Measurements from ENCODE around the gene TMEM272.

Gene TMEM272

GRCh38 chr13:51882570-51883225 lies 37.7 kb upstream of the TMEM272 start:
- TF ChIP-seq GABPA (IDR thresholded peaks at IDR 0.05; ENCODE audit: low read depth) (no peak), REST (IDR thresholded peaks at IDR 0.05; ENCODE audit: insufficient replicate concordance, low read depth) (no peak), POLR2AphosphoS5 (IDR thresholded peaks at IDR 0.05; ENCODE audit: low read depth) (no peak), CTCF (IDR thresholded peaks at IDR 0.05; ENCODE audit: insufficient read depth, low read length) (no peak), SPI1 (IDR thresholded peaks at IDR 0.05; ENCODE audit: borderline replicate concordance, low read depth) (no peak)
- Histone ChIP-seq H3K27ac (replicated peaks) (no peak overlapping the region), H3K27me3 (ENCODE audit: insufficient read depth, poor library complexity, severe bottlenecking) (no peaks in the 10 kb centered on the region), H3K4me3 (replicated peaks; ENCODE audit: insufficient read depth, low read length) (no peak overlapping the region)
- no peak for DNase-seq (ENCODE audit: low read depth in 1 of 2, low spot score in 1 of 2)

- no peaks in the 10 kb centered on the region for H3K27me3 ChIP-seq (ENCODE audit: insufficient read depth, poor library complexity, severe bottlenecking)
- H3K4me3 ChIP-seq (replicated peaks; ENCODE audit: insufficient read depth, low read length), result no peak overlapping the region
- no peak for TF ChIP-seq POLR2AphosphoS5 (IDR thresholded peaks at IDR 0.05; ENCODE audit: low read depth)
- no peak for TF ChIP-seq GABPA (IDR thresholded peaks at IDR 0.05; ENCODE audit: low read depth)
- peak; percentile 66 for TF ChIP-seq SPI1 (IDR thresholded peaks at IDR 0.05; ENCODE audit: borderline replicate concordance, low read depth)
- no peak for TF ChIP-seq CTCF (IDR thresholded peaks at IDR 0.05; ENCODE audit: insufficient read depth, low read length)
- peak in 1 of 2 experiments; percentile 30 for DNase-seq (ENCODE audit: low read depth in 1 of 2, low spot score in 1 of 2)
- no peak overlapping the region for H3K27ac ChIP-seq (replicated peaks)
Measured at GRCh38 chr13:51881296-51881695, 36.3 kb upstream of the TMEM272 start.

DNA sequence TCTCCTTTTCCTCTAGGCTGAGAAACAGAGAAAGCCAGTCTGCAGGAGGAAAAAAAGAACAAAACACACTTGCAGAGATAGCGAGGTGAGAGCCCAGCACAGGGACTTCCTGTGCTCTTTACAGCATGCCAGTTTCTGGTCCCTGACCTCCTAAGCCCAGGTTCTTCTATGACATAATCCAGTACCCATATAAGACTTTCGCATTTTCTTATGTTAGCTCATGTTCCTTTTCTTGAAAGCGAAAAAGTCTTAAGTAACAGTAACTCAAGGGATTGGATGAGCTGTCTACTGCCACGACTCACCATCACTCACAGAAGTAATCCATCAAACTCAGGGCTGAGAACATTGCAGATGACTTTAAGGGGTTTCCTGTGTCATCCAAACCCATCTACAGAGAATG lies 34.2 kb upstream of the TMEM272 start:
- TF ChIP-seq SPI1 (IDR thresholded peaks at IDR 0.05; ENCODE audit: borderline replicate concordance, low read depth) (no peak), CTCF (IDR thresholded peaks at IDR 0.05; ENCODE audit: insufficient read depth, low read length) (no peak), REST (IDR thresholded peaks at IDR 0.05; ENCODE audit: insufficient replicate concordance, low read depth) (no peak), GABPA (IDR thresholded peaks at IDR 0.05; ENCODE audit: low read depth) (no peak), POLR2AphosphoS5 (IDR thresholded peaks at IDR 0.05; ENCODE audit: low read depth) (no peak)
- Histone ChIP-seq H3K4me3 (replicated peaks; ENCODE audit: insufficient read depth, low read length) (no peak overlapping the region), H3K27me3 (ENCODE audit: insufficient read depth, poor library complexity, severe bottlenecking) (no peaks in the 10 kb centered on the region), H3K27ac (replicated peaks) (no peak overlapping the region)
- DNase-seq (ENCODE audit: low read depth in 1 of 2, low spot score in 1 of 2), result no peak

DNA sequence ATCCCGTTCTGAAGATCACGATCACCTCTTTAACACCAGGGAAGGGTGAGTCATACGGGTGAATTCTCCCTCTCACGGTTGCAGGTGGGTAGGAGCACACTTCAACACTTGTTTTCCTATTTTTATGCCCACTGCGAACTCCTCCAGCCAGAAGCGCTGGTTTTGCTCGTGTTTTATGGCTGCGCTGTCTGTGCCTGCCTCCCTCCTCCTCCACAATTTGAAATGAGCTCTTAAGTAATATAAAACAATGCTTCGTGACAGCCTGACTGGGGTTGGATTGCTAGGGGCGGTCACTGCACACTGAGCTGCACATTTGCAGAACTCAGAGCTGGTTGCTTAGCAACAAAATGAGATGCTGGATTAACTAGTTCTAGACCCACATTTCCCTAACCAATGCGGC lies 29.7 kb upstream of the TMEM272 start:
- DNase-seq (ENCODE audit: low read depth in 1 of 2, low spot score in 1 of 2), result no peak
- H3K27me3 ChIP-seq (ENCODE audit: insufficient read depth, poor library complexity, severe bottlenecking), result no peaks in the 10 kb centered on the region
- no peak for TF ChIP-seq POLR2AphosphoS5 (IDR thresholded peaks at IDR 0.05; ENCODE audit: low read depth)
- TF ChIP-seq SPI1 (IDR thresholded peaks at IDR 0.05; ENCODE audit: borderline replicate concordance, low read depth), result no peak
- no peak for TF ChIP-seq GABPA (IDR thresholded peaks at IDR 0.05; ENCODE audit: low read depth)
- TF ChIP-seq REST (IDR thresholded peaks at IDR 0.05; ENCODE audit: insufficient replicate concordance, low read depth), result no peak
- no peak for TF ChIP-seq CTCF (IDR thresholded peaks at IDR 0.05; ENCODE audit: insufficient read depth, low read length)
- H3K4me3 ChIP-seq (replicated peaks; ENCODE audit: insufficient read depth, low read length), result no peak overlapping the region
- no peak overlapping the region for H3K27ac ChIP-seq (replicated peaks)

Measured in HL-60 (cell line).